ENCODE results near the gene TLL2.
"Not testable (repeated sequence)": the region's sequence is repeated elsewhere in the genome, so short reads cannot be mapped to it uniquely, and the experiment has no call there.

TLL2 gene

GRCh38 chr10:96513698-96514561 is at the start of gene TLL2:
TLL2 (minus strand) TSS chr10:96513926; CDS start chr10:96513685, 241 bp downstream.
- peak; percentile 98 for DNase-seq (ENCODE audit: low read depth, low spot score)

GRCh38 chr10:96560966-96561887 is 47.5 kb upstream of the TLL2 start:
- no peak for DNase-seq (ENCODE audit: low read depth, low spot score)

- no peak for DNase-seq (ENCODE audit: low read depth, low spot score)
These were observed 46.8 kb upstream of the TLL2 start for GRCh38 chr10:96560489-96560888.

GRCh38 chr10:96556003-96556402 is 42.3 kb upstream of the TLL2 start:
- no peak for DNase-seq (ENCODE audit: low read depth, low spot score)

GRCh38 chr10:96555330-96555729 is 41.6 kb upstream of the TLL2 start:
- DNase-seq (ENCODE audit: low read depth, low spot score): no peak

- DNase-seq (ENCODE audit: low read depth, low spot score): no peak
These were observed 34.9 kb upstream of the TLL2 start for GRCh38 chr10:96548589-96548988.

- DNase-seq (ENCODE audit: low read depth, low spot score): not testable (repeated sequence)
These were observed 31.8 kb upstream of the TLL2 start for GRCh38 chr10:96545558-96545957.

- DNase-seq (ENCODE audit: low read depth, low spot score): no peak
These were observed 28.2 kb upstream of the TLL2 start for GRCh38 chr10:96541921-96542320.

GRCh38 chr10:96540240-96540639 is 26.5 kb upstream of the TLL2 start:
- DNase-seq (ENCODE audit: low read depth, low spot score): no peak

GRCh38 chr10:96538683-96539082 is 25.0 kb upstream of the TLL2 start:
- no peak for DNase-seq (ENCODE audit: low read depth, low spot score)

GRCh38 chr10:96536129-96536528 is 22.4 kb upstream of the TLL2 start:
- no peak for DNase-seq (ENCODE audit: low read depth, low spot score)

GRCh38 chr10:96532523-96532922 is 18.8 kb upstream of the TLL2 start:
- DNase-seq (ENCODE audit: low read depth, low spot score): no peak

GRCh38 chr10:96529634-96530279 is 16.0 kb upstream of the TLL2 start:
- DNase-seq (ENCODE audit: low read depth, low spot score): no peak

- no peak for DNase-seq (ENCODE audit: low read depth, low spot score)
These were observed 11.0 kb upstream of the TLL2 start for GRCh38 chr10:96524741-96525140.

- DNase-seq (ENCODE audit: low read depth, low spot score): no peak
These were observed 3.6 kb upstream of the TLL2 start for GRCh38 chr10:96517284-96517683.

GRCh38 chr10:96516337-96516736 is 2.6 kb upstream of the TLL2 start:
- no peak for DNase-seq (ENCODE audit: low read depth, low spot score)

GRCh38 chr10:96513305-96513697 is 425 bp downstream of the TLL2 start:
- DNase-seq (ENCODE audit: low read depth, low spot score): no peak

GRCh38 chr10:96512524-96513304 is 1.0 kb downstream of the TLL2 start:
- DNase-seq (ENCODE audit: low read depth, low spot score): peak; percentile 56

- DNase-seq (ENCODE audit: low read depth, low spot score): peak; percentile 87
These were observed 2.4 kb downstream of the TLL2 start for GRCh38 chr10:96511044-96511945.

- peak; percentile 51 for DNase-seq (ENCODE audit: low read depth, low spot score)
These were observed 4.6 kb downstream of the TLL2 start for GRCh38 chr10:96509017-96509641.

Measured in ELF-1 (cell line).